GM12875 (cell line): ENCODE data around the gene ABHD12.

Experiments
- H3K4me3 ChIP-seq: one replicate; pipeline ENCODE4 v1.5.1; 2011; ENCODE audit warnings: low read depth, low read length, control low read depth
- TF ChIP-seq, protein P1 (sequence below): IDR thresholded peaks from 2 replicates; pipeline ENCODE4 v1.5.1; 2011; ENCODE audit warnings: low read depth, mild to moderate bottlenecking, control low read depth, inconsistent platforms, low read length, moderate library complexity, borderline replicate concordance; ENCODE audit not compliant: insufficient read depth

ABHD12 gene

DNA sequence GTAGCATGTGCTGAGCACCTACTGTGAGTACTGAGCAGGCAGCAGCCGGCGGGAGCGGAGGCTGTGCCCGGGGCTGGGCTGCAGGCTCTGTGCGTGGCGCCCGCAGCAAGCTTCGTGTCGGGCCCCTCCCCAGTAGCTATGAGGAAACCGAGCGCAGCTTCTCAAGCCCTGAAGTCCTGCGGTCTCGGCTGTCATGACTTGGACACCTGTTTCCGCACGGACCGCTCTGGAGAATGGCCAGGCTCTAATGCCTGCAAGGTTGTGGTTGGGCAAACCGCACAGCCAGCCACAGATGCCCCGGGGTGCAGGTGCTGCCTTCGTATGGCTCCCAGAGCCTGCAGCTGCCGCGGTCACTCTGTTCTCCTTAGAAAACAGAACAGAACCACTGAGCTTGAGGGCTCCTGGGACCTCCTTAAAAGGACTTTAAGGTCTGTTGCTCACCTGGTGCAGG lies 109.1 kb downstream of the ABHD12 start:
- TF ChIP-seq, protein P1, sequence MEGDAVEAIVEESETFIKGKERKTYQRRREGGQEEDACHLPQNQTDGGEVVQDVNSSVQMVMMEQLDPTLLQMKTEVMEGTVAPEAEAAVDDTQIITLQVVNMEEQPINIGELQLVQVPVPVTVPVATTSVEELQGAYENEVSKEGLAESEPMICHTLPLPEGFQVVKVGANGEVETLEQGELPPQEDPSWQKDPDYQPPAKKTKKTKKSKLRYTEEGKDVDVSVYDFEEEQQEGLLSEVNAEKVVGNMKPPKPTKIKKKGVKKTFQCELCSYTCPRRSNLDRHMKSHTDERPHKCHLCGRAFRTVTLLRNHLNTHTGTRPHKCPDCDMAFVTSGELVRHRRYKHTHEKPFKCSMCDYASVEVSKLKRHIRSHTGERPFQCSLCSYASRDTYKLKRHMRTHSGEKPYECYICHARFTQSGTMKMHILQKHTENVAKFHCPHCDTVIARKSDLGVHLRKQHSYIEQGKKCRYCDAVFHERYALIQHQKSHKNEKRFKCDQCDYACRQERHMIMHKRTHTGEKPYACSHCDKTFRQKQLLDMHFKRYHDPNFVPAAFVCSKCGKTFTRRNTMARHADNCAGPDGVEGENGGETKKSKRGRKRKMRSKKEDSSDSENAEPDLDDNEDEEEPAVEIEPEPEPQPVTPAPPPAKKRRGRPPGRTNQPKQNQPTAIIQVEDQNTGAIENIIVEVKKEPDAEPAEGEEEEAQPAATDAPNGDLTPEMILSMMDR, result no peak
- no peak overlapping the region for H3K4me3 ChIP-seq

DNA sequence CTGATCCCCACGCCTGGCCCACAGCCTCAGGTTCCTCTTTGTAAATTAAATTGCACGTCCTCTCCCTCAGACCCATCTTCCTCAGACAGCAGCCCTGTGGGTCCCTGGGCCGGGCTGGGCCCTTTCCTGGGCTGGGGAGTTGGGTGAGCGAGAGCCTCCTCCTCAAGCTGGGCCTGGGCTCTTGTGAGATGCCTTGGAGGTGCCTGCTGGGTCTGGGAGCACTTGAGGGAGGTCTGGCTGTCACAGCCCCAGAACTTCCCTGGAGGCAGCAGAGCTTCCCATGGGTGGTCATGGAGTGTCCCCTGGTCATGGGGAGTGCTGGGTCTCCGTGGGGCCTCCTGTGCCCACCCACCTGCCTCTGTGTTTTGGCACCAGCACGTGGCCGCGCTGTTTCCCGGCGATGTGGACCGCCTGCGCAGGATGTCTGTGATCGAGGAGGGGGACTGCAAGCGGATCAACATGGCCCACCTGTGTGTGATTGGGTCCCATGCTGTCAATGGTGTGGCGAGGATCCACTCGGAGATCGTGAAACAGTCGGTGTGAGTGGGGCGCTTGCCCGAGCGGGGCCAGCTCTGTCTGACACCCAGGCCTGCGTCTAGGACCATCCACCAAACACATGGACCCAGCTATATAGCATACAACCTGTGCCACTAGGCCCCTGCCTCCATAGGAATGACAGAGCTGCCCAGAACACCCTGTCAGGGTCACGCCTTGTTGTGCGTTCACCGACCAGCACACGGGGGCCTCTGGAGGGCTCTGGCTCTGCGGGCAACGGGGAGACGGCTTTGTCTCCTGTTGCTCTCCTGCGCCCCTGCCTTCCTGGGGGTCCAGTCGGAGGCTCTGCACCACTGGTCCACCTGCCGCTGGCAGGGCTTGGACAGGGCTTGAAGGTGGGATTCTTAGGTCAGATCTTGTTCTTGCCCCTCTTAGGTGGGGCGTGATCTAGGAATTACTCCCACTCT lies 109.8 kb downstream of the ABHD12 start:
- TF ChIP-seq, protein P1, result no peak
- H3K4me3 ChIP-seq, result no peak overlapping the region

DNA sequence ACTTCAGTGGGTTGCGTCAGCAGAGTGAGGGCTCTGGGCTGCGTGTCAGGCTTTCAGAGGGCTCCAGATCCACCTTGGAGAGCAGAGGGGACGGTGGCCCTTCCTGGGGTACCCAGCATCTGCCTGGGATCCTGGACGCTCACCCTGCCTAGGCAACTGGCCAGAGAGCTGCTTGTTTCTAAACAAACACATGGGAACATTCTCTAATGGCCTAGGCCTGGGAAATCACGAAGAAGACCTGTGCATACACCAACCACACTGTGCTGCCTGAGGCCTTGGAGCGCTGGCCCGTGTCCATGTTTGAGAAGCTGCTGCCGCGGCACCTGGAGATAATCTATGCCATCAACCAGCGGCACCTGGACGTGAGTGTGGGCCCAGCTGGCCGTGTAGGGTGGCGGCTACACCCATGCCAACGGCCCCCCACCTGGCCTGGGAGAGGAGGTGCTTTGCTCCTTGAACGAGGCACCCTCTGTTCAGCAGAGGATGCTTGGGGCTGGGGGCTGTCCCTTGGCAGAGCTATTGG lies 110.5 kb downstream of the ABHD12 start:
- no peak overlapping the region for H3K4me3 ChIP-seq
- TF ChIP-seq, protein P1, result no peak

DNA sequence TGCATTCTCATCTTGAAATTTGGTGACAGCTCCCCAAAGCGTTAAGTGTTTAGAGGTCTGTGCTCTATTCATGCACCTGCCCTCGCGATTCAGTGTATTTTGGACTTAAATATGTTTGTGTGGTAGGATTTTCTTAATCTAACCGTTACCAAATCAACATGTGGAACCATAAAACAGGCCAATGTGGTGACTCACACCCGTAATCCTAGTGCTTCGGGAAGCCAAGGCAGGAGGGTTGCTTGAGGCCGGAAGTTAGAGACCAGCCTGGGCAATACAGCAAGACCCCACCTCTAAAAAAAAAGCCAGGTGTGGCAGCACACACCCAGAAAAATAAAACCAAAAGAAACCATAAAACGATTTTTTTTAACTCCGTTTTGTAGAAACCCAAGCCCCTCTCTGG lies 111.2 kb downstream of the ABHD12 start:
- no peak overlapping the region for H3K4me3 ChIP-seq
- TF ChIP-seq, protein P1, result no peak

DNA sequence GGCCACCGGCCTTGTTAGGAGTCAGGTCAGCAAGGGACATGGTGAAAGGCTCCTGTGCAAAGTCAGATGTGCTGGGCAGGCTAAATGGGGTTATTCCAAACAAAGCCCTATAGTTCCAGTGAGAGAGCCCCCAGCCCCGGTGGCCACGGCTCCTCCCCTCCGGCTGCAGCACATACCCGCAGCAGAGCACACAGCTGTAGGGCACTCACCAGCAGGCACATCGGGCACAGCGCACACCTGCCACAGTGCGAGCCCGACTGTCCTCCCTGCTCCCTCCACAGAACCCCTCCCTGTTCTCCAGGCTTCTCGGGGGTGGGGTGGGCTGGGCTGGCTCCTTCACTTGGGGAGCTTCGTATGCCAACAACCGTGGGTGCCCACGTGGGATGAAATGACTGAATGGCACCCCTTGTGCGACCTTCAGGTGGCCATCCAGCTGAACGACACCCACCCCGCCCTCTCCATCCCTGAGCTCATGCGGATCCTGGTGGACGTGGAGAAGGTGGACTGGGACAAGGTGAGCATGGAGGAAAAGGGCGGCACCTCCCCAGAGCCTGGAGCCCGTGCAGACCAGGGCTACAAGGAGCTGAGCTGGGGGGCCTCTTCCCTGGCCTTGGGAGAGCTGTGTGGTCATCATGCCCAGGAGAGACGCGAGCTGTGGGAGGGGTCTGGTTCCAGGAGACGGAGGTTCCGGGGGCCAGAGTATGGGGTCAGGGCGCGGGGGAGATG lies 111.8 kb downstream of the ABHD12 start:
- H3K4me3 ChIP-seq, result no peak overlapping the region
- TF ChIP-seq, protein P1, result no peak

DNA sequence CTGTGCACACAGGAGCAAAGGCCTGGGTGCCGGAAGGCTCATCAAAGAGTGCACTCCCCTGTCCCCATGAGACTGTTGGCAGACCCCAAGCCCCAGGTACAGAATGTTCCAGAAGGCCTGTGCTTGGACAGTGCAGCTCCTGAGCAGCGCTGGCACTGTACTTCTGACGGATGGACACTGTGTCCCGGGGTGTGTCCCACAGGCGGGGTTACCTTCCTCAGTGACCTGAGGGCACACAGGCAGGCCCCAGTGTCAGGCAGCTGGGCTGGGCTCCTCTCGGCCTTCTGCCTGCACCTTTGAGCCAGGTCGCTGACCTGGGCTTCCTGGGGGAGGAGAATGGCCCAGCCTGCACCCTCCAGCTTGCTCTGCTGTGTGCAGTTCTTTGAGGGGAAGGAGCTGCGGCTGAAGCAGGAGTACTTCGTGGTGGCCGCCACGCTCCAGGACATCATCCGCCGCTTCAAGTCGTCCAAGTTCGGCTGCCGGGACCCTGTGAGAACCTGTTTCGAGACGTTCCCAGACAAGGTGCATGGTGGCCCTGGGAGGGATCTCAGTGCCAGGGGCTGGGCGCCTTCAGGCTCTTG lies 112.6 kb downstream of the ABHD12 start:
- TF ChIP-seq, protein P1, result no peak
- H3K4me3 ChIP-seq, result no peak overlapping the region
